Esophagus squamous epithelium (tissue), 5 donors: ENCODE measurements around the gene DAPK2. TPM values are rescaled to one million over a fixed set of nuclear protein-coding genes. Genes with fewer than 3 reads are reported as not detected.

Experiments
- DNase-seq: peaks from one replicate; lab custom pipeline; 2025; lab: John Stamatoyannopoulos, UW
- H3K27ac ChIP-seq, 4 donors: fragments of 200-600 bp; sonication (generic); one replicate each; pipeline ENCODE4 v1.5.1; 2016 to 2019; ENCODE audit warnings: mild to moderate bottlenecking in 1 of 4
- H3K27me3 ChIP-seq, 4 donors: fragments of 200-600 bp; sonication (generic); 1 replicate in 3 of 4; 2 replicates in 1 of 4; pipeline versions ENCODE4 v1.5.1 to v1.6.0; 2017 to 2021; ENCODE audit warnings: antibody characterized with exemption in 1 of 4
- H3K36me3 ChIP-seq, 3 donors: fragments of 200-600 bp; sonication (generic); one replicate each; pipeline ENCODE4 v1.5.1; 2016 to 2019
- H3K4me1 ChIP-seq, 3 donors: fragments of 200-600 bp; sonication (generic); one replicate each; pipeline ENCODE4 v1.5.1; 2017 to 2019
- H3K4me3 ChIP-seq, 4 donors: fragments of 200-600 bp; sonication (generic); 1 replicate in 3 of 4; 2 replicates in 1 of 4; pipeline ENCODE4 v1.5.1; 2016 to 2019; ENCODE audit warnings: mild to moderate bottlenecking in 2 of 4, moderate library complexity in 1 of 4
- H3K9me3 ChIP-seq, 3 donors: fragments of 200-600 bp; sonication (generic); one replicate each; pipeline ENCODE4 v1.5.1; 2016 to 2019
- CTCF ChIP-seq, 6 experiments: fragments of 450-650 bp in 4 of 6; fragments of 200-600 bp in 2 of 6; sonication (generic) in 2 of 6; IDR thresholded peaks; one replicate each; pipeline ENCODE4 v1.5.1; 2016 to 2019; ENCODE audit warnings: antibody characterized with exemption in 6 of 6, mild to moderate bottlenecking in 4 of 6, moderate library complexity in 4 of 6
- POLR2A ChIP-seq, 4 donors: fragments of 450-650 bp; IDR thresholded peaks; one replicate each; pipeline ENCODE4 v1.6.1; 2017; ENCODE audit warnings: antibody characterized with exemption in 4 of 4, mild to moderate bottlenecking in 4 of 4, moderate library complexity in 3 of 4
- WGBS, 2 donors: methylation state at CpG; one replicate each; pipeline ENCODE4 v1.1.5; 2018; 5-methylcytosine and 5-hydroxymethylcytosine counted together
- intact Hi-C: fragments of 100-400 bp; cut with DNase I; formaldehyde crosslinking; loops from one replicate; pipeline ENCODE4 v1.15.0; 2022
- total RNA-seq, 4 donors: library from RNA; depleted of rRNA; stranded (reverse); fragments of >200 nt; gene quantifications; one replicate each; pipeline ENCODE4 v1.1.0, GENCODE V29; 2016
- donor health status: DM: yes; HTN: yes; CAD: no.

The DAPK2 gene
- total RNA-seq, 4 donors from 2014 or later: 1.9 to 12.9 (median 9.8) TPM

- H3K4me3 ChIP-seq: no peak overlapping the region
- TF ChIP-seq POLR2A (IDR thresholded peaks at IDR 0.05) (no peak), CTCF (IDR thresholded peaks at IDR 0.05) (no peak)
- H3K27me3 ChIP-seq: no peaks in the 10 kb centered on the region
- DNase-seq: no peak
- H3K4me1 ChIP-seq: peaks cover 0 to 7% (median 5%) of the 10 kb centered on the region in 3 donors
- 38 to 71% methylated on average over 3 to 5 of the region's 5 CpGs for WGBS, 2 donors
- no peaks in the 10 kb centered on the region for H3K36me3 ChIP-seq
- intact Hi-C loops: no loop called here
- H3K27ac ChIP-seq: no peak overlapping the region
- H3K9me3 ChIP-seq: no peaks in the 10 kb centered on the region
Observed at GRCh38 chr15:64024172-64025050, 21.9 kb downstream of the DAPK2 start.

GRCh38 chr15:64023220-64023619, 23.1 kb downstream of the DAPK2 start:
- Histone ChIP-seq H3K4me1 (peaks cover 0 to 15% (median 7%) of the 10 kb centered on the region in 3 donors), H3K9me3 (no peaks in the 10 kb centered on the region), H3K36me3 (no peaks in the 10 kb centered on the region), H3K27ac (no peak overlapping the region), H3K27me3 (no peaks in the 10 kb centered on the region), H3K4me3 (no peak overlapping the region)
- no peak for TF ChIP-seq CTCF (IDR thresholded peaks at IDR 0.05)
- no peak for TF ChIP-seq POLR2A (IDR thresholded peaks at IDR 0.05)
- DNase-seq: no peak
- WGBS, 2 donors: 29 to 67% methylated on average over 1 of the region's 1 CpG
- intact Hi-C loops: no loop called here

- intact Hi-C loops: no loop called here
- no peaks in the 10 kb centered on the region for H3K9me3 ChIP-seq
- WGBS, 2 donors: 96 to 97% methylated on average over 6 of the region's 6 CpGs
- no peaks in the 10 kb centered on the region for H3K36me3 ChIP-seq
- no peak overlapping the region for H3K4me3 ChIP-seq
- H3K27me3 ChIP-seq: no peaks in the 10 kb centered on the region
- H3K4me1 ChIP-seq: peaks cover 0 to 22% (median 7%) of the 10 kb centered on the region in 3 donors
- no peak for TF ChIP-seq CTCF (IDR thresholded peaks at IDR 0.05)
- no peak for TF ChIP-seq POLR2A (IDR thresholded peaks at IDR 0.05)
- no peak for DNase-seq
- H3K27ac ChIP-seq: no peak overlapping the region
Observed at GRCh38 chr15:64022571-64022970, 23.7 kb downstream of the DAPK2 start.

GRCh38 chr15:64019764-64020163, 26.5 kb downstream of the DAPK2 start:
- intact Hi-C loops: no loop called here
- DNase-seq: no peak

More at GRCh38 chr15:64019764-64020163, 26.5 kb downstream of the DAPK2 start:
- no peak for TF ChIP-seq CTCF (IDR thresholded peaks at IDR 0.05)
- TF ChIP-seq POLR2A (IDR thresholded peaks at IDR 0.05): no peak
- WGBS, 2 donors: 81 to 87% methylated on average over 2 of the region's 2 CpGs
- peaks cover 0 to 27% (median 0%) of the 10 kb centered on the region in 3 donors for H3K4me1 ChIP-seq
- H3K27me3 ChIP-seq: no peaks in the 10 kb centered on the region
- no peaks in the 10 kb centered on the region for H3K9me3 ChIP-seq
- no peak overlapping the region for H3K27ac ChIP-seq
- no peak overlapping the region for H3K4me3 ChIP-seq
- H3K36me3 ChIP-seq: no peaks in the 10 kb centered on the region
